Central memory CD8-positive, alpha-beta T cell (primary cell): Measurements from ENCODE around the gene XIAP.
A peak's percentile ranks its signal among the peaks of the same experiment; 100 is the strongest.
"Not testable (repeated sequence)": the region's sequence is repeated elsewhere in the genome, so short reads cannot be mapped to it uniquely, and the experiment has no call there.

Experiments used
- ATAC-seq: fragments of 150-1000 bp; cut with Tn5 transposase; replicated peaks from 2 replicates; pipeline ENCODE4 v1.10.0; 2022; ENCODE audit warnings: mild to moderate bottlenecking, moderate FRiP score, moderate number of reproducible peaks; ENCODE audit not compliant: poor library complexity, severe bottlenecking; ENCODE audit errors: extremely low read depth
- DNase-seq, 2 donors: peaks; one replicate each; pipeline ENCODE4 v3.0.0; 2021; ENCODE audit warnings: low spot score in 2 of 2
- H3K27ac Mint-ChIP-seq: one replicate; pipeline ENCODE4 v1.8.0; 2022; ENCODE audit warnings: low read depth, mild to moderate bottlenecking, moderate library complexity, mixed read lengths
- H3K27me3 Mint-ChIP-seq: one replicate; pipeline ENCODE4 v1.8.0; 2022; ENCODE audit warnings: mixed read lengths
- H3K36me3 Mint-ChIP-seq: one replicate; pipeline ENCODE4 v1.8.0; 2022; ENCODE audit warnings: mild to moderate bottlenecking, moderate library complexity, mixed read lengths; ENCODE audit not compliant: insufficient read depth
- H3K4me1 Mint-ChIP-seq: one replicate; pipeline ENCODE4 v1.8.0; 2022; ENCODE audit warnings: mixed read lengths
- H3K4me3 Mint-ChIP-seq: one replicate; pipeline ENCODE4 v1.8.0; 2022; ENCODE audit warnings: mild to moderate bottlenecking, moderate library complexity, mixed read lengths
- H3K9me3 Mint-ChIP-seq: one replicate; pipeline ENCODE4 v1.8.0; 2022; ENCODE audit warnings: mixed read lengths

Gene XIAP

DNA sequence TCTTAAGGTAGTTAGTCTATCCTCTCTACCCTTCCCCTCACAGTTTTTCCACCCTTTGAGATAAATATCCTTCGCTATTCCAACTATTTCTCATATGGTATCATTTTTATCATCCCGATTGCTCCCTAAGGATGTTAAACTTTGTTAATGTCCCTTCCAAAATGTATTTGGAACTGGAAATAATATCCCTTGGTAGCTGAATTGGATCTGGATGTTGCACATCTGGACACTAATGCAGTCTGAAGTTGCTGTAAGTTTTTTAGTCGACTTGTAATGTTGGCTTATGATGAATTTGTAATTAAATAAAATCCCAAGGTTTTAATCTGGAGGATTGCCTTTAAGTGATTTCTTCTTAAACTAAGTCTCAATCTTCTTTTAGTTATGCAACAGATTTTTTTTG lies 22.5 kb downstream of the XIAP start:
- Mint-ChIP-seq H3K9me3 (no peaks in the 10 kb centered on the region), H3K4me3 (no peak overlapping the region), H3K4me1 (peaks cover 19% of the 10 kb centered on the region), H3K36me3 (peaks cover 3% of the 10 kb centered on the region), H3K27ac (no peak overlapping the region), H3K27me3 (no peaks in the 10 kb centered on the region)
- ATAC-seq (no peak), DNase-seq (no peak)

DNA sequence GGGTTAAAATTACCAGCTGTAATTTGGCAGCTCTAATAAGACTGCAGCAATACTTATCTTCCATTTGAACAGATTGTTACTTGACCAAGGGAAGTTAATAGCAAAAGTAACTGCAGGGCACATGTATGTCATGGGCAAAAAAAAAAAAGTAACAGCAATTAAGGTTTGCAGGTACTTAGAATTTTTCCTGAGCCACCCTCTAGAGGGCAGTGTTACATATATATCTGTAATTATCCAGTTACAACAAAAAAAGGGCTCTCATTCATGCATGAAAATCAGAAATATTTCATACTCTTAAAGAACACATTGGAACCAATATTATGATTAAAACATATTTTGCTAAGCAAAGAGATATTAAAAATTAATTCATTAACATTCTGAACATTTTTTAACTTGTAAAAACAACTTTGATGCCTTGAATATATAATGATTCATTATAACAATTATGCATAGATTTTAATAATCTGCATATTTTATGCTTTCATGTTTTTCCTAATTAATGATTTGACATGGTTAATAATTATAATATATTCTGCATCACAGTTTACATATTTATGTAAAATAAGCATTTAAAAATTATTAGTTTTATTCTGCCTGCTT lies 25.1 kb downstream of the XIAP start:
- DNase-seq, result no peak
- no peak overlapping the region for H3K27ac Mint-ChIP-seq

DNA sequence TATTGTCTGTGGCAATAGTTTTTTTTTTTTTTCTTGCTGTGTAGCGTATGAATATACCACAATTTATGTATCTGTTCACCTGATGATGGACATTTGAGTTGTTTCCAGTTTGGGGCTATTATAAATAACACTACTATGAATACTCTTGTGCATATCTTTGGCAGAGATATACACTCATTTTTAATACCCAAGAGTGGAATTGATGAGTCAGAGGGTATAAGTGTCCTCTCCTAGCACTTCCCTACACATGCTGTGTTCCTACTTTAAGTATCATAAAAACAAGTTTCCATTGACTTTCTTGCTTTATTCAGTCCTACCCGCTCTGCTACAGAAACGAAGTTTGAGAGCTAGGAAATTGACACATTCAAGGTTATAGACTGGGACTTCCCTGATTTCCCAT lies 39.8 kb downstream of the XIAP start:
- Mint-ChIP-seq H3K4me1 (no peaks in the 10 kb centered on the region), H3K9me3 (no peaks in the 10 kb centered on the region), H3K36me3 (peaks cover 48% of the 10 kb centered on the region), H3K27ac (no peak overlapping the region), H3K4me3 (no peak overlapping the region), H3K27me3 (no peaks in the 10 kb centered on the region)
- no peak for DNase-seq
- ATAC-seq, result no peak

More for the DNA sequence above, 25.1 kb downstream of the XIAP start:
- Mint-ChIP-seq H3K36me3 (peaks cover 9% of the 10 kb centered on the region), H3K4me1 (peaks cover 8% of the 10 kb centered on the region), H3K4me3 (no peak overlapping the region), H3K9me3 (no peaks in the 10 kb centered on the region), H3K27me3 (no peaks in the 10 kb centered on the region)
- ATAC-seq, result no peak

DNA sequence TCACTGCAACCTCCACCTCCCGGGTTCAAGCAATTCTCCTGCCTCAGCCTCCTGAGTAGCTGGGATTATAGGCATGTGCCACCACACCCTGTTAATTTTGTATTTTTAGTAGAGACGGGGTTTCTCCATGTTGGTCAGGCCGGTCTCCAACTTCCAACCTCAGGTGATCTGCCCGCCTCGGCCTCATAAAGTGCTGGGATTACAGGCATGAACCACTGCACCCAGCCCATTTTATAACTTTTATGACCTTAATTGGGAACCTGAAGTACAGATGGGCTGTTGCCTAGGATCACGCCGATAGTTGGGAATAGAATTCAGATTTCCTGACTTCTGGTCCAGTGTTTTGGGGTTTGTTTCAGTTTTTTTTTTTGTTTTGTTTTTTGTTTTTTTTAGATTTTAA lies 43.4 kb downstream of the XIAP start:
- not testable (repeated sequence) for H3K4me3 Mint-ChIP-seq, DNase-seq, ATAC-seq, H3K9me3 Mint-ChIP-seq, H3K27me3 Mint-ChIP-seq, H3K27ac Mint-ChIP-seq
- H3K4me1 Mint-ChIP-seq, result peaks cover 14% of the 10 kb centered on the region
- peaks cover 43% of the 10 kb centered on the region for H3K36me3 Mint-ChIP-seq

DNA sequence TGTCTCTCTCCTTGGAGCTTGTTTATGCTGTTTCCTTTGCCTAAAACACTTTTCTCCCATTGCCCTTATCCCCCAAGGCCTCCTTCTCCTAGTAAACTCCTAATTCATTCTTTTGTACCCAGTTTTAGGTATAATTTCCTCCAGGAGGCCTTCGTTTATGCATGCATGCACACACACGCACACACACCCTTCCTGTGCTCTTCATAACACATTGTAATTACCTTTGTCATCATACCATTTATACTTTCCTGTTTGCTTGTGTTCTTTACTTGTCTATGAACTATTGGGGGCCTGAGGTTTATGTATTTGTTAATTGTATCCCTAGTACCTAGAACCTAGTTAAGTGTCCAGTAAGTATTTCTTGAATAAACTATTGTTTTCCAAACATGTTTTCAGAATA lies 45.5 kb downstream of the XIAP start:
- ATAC-seq (no peak), DNase-seq (no peak)
- Mint-ChIP-seq H3K9me3 (no peaks in the 10 kb centered on the region), H3K27ac (peak overlapping the region; percentile 36), H3K36me3 (peaks cover 41% of the 10 kb centered on the region), H3K4me3 (no peak overlapping the region), H3K4me1 (peaks cover 14% of the 10 kb centered on the region), H3K27me3 (no peaks in the 10 kb centered on the region)

DNA sequence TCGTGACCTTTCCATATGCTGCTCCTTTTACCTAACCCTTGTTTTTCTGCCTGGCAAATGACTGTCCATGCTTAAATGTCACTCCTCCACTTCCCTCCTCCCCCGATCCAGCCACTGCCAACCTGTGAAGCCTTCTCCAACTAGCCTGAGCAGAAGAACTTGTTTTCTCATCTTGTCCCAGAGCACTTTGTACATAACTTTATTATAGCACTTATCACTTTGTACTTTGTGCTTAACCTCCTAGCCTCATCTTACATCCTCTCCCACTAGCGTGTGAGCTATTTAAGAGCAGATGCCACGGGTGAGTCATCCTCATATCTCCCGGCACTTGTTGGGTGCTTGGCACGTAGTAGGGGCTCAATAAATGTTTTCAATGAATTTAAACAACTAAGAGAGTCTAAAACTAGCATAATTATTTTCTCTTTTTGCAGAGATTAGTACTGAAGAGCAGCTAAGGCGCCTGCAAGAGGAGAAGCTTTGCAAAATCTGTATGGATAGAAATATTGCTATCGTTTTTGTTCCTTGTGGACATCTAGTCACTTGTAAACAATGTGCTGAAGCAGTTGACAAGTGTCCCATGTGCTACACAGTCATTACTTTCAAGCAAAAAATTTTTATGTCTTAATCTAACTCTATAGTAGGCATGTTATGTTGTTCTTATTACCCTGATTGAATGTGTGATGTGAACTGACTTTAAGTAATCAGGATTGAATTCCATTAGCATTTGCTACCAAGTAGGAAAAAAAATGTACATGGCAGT lies 46.9 kb downstream of the XIAP start:
- Mint-ChIP-seq H3K36me3 (peaks cover 32% of the 10 kb centered on the region), H3K4me1 (peaks cover 14% of the 10 kb centered on the region), H3K27ac (no peak overlapping the region), H3K4me3 (no peak overlapping the region), H3K9me3 (no peaks in the 10 kb centered on the region), H3K27me3 (no peaks in the 10 kb centered on the region)
- no peak for ATAC-seq
- DNase-seq, result no peak

DNA sequence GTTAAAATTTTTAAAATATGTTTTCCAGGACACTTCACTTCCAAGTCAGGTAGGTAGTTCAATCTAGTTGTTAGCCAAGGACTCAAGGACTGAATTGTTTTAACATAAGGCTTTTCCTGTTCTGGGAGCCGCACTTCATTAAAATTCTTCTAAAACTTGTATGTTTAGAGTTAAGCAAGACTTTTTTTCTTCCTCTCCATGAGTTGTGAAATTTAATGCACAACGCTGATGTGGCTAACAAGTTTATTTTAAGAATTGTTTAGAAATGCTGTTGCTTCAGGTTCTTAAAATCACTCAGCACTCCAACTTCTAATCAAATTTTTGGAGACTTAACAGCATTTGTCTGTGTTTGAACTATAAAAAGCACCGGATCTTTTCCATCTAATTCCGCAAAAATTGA lies 49.7 kb downstream of the XIAP start:
- ATAC-seq (no peak), DNase-seq (no peak)
- Mint-ChIP-seq H3K9me3 (no peaks in the 10 kb centered on the region), H3K4me1 (peaks cover 14% of the 10 kb centered on the region), H3K36me3 (peaks cover 20% of the 10 kb centered on the region), H3K27me3 (no peaks in the 10 kb centered on the region), H3K27ac (no peak overlapping the region), H3K4me3 (no peak overlapping the region)

DNA sequence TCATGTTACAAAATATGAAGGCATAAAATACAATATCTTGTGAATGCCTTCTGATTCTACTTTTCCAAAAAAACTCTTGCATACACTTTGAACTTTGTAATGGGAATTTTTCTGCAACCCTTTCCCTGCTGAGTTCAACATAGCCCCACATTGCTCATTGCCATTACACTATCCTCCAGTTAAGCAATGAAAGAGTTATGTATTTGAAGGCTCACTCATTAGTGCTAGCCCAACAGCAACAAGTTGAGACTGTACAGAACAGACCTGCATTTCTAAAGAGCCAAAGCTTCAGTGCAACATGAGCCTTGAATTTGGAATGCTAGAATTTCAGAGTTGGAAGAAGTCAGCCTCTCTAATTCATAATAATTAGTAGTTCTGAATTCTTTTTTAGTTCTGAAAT lies 57.2 kb downstream of the XIAP start:
- DNase-seq, result no peak

DNA sequence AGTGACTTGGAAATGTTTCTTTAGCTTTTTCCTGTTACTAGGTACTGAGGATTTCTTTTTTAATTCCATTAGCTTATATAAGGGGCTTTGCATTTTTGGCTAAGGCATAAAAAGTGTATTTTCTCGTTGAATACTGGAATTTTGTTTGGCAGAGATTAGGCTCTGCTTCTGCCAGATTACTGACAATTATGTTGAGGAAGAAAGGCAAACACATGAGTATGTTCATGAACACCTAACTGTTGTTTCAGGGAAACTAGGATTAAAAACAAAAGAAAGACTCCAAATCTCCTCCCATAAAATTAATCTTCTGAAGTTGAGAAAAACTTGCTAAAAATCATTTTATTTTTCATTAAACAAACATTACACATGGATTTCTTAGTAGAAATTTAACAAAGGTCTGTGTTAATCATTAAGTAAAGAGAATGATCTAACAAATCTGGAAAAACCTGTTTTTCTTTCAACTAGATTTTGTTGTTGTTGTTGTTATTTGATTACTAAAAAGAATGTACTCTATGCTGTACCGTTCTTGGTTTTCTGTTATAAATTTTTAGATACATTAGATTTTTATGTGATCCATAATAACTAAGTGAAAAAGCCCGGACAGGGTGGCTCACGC lies 58.4 kb downstream of the XIAP start:
- Mint-ChIP-seq H3K4me1 (no peaks in the 10 kb centered on the region), H3K27me3 (no peaks in the 10 kb centered on the region), H3K27ac (no peak overlapping the region), H3K4me3 (no peak overlapping the region), H3K36me3 (no peaks in the 10 kb centered on the region), H3K9me3 (no peaks in the 10 kb centered on the region)
- no peak for ATAC-seq
- DNase-seq, result no peak

More for the DNA sequence above, 57.2 kb downstream of the XIAP start:
- H3K36me3 Mint-ChIP-seq, result peaks cover 2% of the 10 kb centered on the region
- no peaks in the 10 kb centered on the region for H3K27me3 Mint-ChIP-seq
- ATAC-seq, result no peak
- H3K4me1 Mint-ChIP-seq, result no peaks in the 10 kb centered on the region
- H3K27ac Mint-ChIP-seq, result no peak overlapping the region
- H3K4me3 Mint-ChIP-seq, result no peak overlapping the region
- H3K9me3 Mint-ChIP-seq, result no peaks in the 10 kb centered on the region

DNA sequence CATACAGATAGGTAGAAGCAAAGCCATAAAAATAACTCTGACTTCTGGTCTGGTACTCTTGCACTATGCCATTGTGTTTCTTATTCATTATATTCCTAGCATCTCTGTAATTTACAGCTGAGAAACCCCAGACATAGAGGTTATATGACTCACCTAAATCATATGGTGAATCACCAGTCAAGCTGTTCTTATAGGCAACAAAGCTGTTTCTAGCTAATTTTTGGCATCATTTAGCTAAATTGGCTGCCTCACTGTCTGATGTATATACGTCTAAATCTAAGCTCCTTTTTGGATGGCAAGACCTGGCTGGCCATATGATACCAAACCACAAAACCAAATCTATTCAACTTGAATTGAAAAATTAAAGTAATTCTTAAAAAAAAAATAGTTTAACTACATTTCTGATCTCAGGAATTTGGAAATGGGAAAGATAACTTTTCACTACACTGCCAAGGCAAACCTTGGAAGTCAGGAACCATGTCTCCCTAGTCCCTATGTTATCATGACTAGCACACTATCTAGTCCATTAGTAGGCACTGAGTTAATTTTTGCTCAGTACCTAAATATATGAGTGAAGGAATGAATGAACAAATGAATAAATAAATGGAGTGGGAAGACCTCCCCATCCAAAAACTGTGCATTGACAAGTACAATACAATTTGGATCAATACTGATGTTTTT lies 60.4 kb downstream of the XIAP start:
- ATAC-seq (no peak), DNase-seq (no peak)
- Mint-ChIP-seq H3K9me3 (no peaks in the 10 kb centered on the region), H3K36me3 (no peaks in the 10 kb centered on the region), H3K27me3 (no peaks in the 10 kb centered on the region), H3K4me1 (no peaks in the 10 kb centered on the region), H3K4me3 (no peak overlapping the region), H3K27ac (no peak overlapping the region)

DNA sequence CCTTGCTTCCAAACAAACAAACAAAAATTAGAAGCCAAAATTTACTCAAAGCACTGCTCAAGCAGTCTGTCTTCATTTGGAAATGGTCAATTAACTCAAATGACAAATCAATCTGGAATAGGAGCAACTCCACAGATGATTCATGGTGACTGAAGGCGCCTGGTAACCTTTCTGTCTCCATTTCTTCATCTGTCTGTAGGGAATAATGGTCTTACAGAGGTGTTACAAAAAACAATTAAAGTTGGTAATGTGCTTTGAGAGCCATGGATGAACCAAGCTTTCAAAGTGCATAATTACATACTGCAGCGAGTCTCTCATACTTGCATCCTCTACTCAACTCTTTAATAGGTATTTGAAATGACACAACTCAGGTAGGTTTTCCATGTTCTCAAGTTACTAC lies 63.4 kb downstream of the XIAP start:
- H3K4me3 Mint-ChIP-seq, result no peak overlapping the region
- H3K9me3 Mint-ChIP-seq, result no peaks in the 10 kb centered on the region
- no peaks in the 10 kb centered on the region for H3K36me3 Mint-ChIP-seq
- no peak for DNase-seq
- H3K27me3 Mint-ChIP-seq, result no peaks in the 10 kb centered on the region
- H3K4me1 Mint-ChIP-seq, result no peaks in the 10 kb centered on the region
- no peak overlapping the region for H3K27ac Mint-ChIP-seq
- ATAC-seq, result no peak

DNA sequence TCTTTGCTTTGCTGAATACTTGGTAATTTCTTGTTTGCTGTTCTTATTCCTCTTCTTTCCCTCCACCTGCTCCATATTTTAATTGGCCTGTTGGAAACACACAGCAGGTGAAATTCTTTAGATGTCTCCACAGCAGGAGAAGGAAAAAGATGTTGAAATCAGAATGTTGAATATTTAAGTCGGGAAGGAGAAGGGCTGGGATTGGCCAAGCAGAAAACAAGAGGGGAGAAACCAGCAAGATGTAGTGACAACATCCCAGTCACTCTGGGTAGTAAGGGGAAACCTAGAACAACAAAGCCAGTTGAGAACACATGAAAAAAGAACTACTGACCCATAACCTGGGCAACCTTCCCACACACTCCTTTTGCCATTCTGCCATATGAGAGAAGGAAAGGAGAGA lies 64.3 kb downstream of the XIAP start:
- H3K4me1 Mint-ChIP-seq, result no peaks in the 10 kb centered on the region
- H3K4me3 Mint-ChIP-seq, result no peak overlapping the region
- ATAC-seq (no peak), DNase-seq (no peak)
- H3K27ac Mint-ChIP-seq, result no peak overlapping the region
- no peaks in the 10 kb centered on the region for H3K27me3 Mint-ChIP-seq
- H3K9me3 Mint-ChIP-seq, result no peaks in the 10 kb centered on the region
- H3K36me3 Mint-ChIP-seq, result no peaks in the 10 kb centered on the region

DNA sequence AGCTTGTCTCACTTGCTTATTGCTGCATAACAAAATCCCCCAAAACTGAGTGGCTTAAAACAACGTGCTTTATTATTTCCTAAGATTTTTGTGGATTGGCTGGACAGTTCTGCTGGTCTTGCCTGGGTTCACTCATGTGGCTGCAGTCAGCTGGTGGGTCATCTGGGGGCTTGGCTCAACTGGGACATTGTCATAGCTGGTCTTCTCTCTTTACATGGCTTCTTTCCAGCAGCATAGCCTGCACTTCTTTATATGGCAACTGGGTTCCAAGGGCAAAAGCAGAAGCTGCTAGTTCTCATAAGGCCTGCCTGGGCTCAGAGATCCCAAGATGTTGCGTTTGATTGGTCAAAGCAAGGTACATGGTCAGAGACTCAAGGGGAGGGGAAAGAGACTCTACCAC lies 68.0 kb downstream of the XIAP start:
- no peak for ATAC-seq
- Mint-ChIP-seq H3K9me3 (no peaks in the 10 kb centered on the region), H3K27me3 (no peaks in the 10 kb centered on the region), H3K4me1 (no peaks in the 10 kb centered on the region), H3K27ac (no peak overlapping the region), H3K36me3 (no peaks in the 10 kb centered on the region), H3K4me3 (no peak overlapping the region)
- DNase-seq, result no peak
